ENCODE measurements around the gene PIGM.

The PIGM gene

GRCh38 chr1:160020196-160020595 lies 11.6 kb downstream of the PIGM start:
- TF ChIP-seq CTCF (IDR thresholded peaks at IDR 0.05; ENCODE audit: low read depth, low read length): no peak
- DNase-seq (ENCODE audit: extremely low read depth, low read depth): no peak

- no peak for DNase-seq (ENCODE audit: extremely low read depth, low read depth)
- TF ChIP-seq CTCF (IDR thresholded peaks at IDR 0.05; ENCODE audit: low read depth, low read length): no peak
Measured at GRCh38 chr1:160018900-160019299, 12.9 kb downstream of the PIGM start.

- no peak for DNase-seq (ENCODE audit: extremely low read depth, low read depth)
- no peak for TF ChIP-seq CTCF (IDR thresholded peaks at IDR 0.05; ENCODE audit: low read depth, low read length)
Measured at GRCh38 chr1:160018347-160018746, 13.4 kb downstream of the PIGM start.

- TF ChIP-seq CTCF (IDR thresholded peaks at IDR 0.05; ENCODE audit: low read depth, low read length): no peak
- no peak for DNase-seq (ENCODE audit: extremely low read depth, low read depth)
Measured at GRCh38 chr1:160017592-160017991, 14.2 kb downstream of the PIGM start.

- no peak for DNase-seq (ENCODE audit: extremely low read depth, low read depth)
- no peak for TF ChIP-seq CTCF (IDR thresholded peaks at IDR 0.05; ENCODE audit: low read depth, low read length)
Measured at GRCh38 chr1:160011781-160012180, 20.0 kb downstream of the PIGM start.

- DNase-seq (ENCODE audit: extremely low read depth, low read depth): no peak
- TF ChIP-seq CTCF (IDR thresholded peaks at IDR 0.05; ENCODE audit: low read depth, low read length): no peak
Measured at GRCh38 chr1:160009801-160010200, 22.0 kb downstream of the PIGM start.

GRCh38 chr1:160009081-160009480 lies 22.7 kb downstream of the PIGM start:
- no peak for TF ChIP-seq CTCF (IDR thresholded peaks at IDR 0.05; ENCODE audit: low read depth, low read length)
- DNase-seq (ENCODE audit: extremely low read depth, low read depth): no peak
